AG04450 (cell line): ENCODE measurements around the gene RAPGEF1. TPM values are rescaled to one million over a fixed set of nuclear protein-coding genes. Genes with fewer than 3 reads are reported as not detected.

Experiments
- CTCF ChIA-PET: fragments of 300-600, 350-600 bp; formaldehyde crosslinking; extraction: SDS; loops from one replicate; lab custom pipeline; 2022; ENCODE audit warnings: antibody characterized with exemption, inconsistent platforms; lab: Charles Lee
- POLR2A ChIA-PET: fragments of 350-600 bp; formaldehyde crosslinking; extraction: SDS; loops from one replicate; lab custom pipeline; 2021; ENCODE audit warnings: antibody characterized with exemption, inconsistent platforms; lab: Yijun Ruan, JAX
- DNase-seq: peaks from one replicate; pipeline ENCODE4 v3.0.0-alpha.2; 2011; ENCODE audit warnings: low read depth, low spot score
- H3K27ac ChIP-seq: one replicate; pipeline ENCODE4 v1.5.1; 2012; ENCODE audit warnings: low read depth, low read length, control low read depth
- H3K27me3 ChIP-seq: one replicate; pipeline ENCODE4 v1.6.0; 2012; ENCODE audit warnings: low read length; ENCODE audit not compliant: control insufficient read depth, insufficient read depth
- H3K4me3 ChIP-seq: 2 replicates; pipeline ENCODE4 v1.5.1; 2011; ENCODE audit warnings: mild to moderate bottlenecking, low read depth, low read length, control low read depth
- H3K9me3 ChIP-seq: 2 replicates; pipeline ENCODE4 v1.5.1; 2012; ENCODE audit warnings: low read length; ENCODE audit not compliant: control insufficient read depth, insufficient read depth
- polyA plus RNA-seq: library from polyadenylated mRNA; depleted of rRNA; stranded (reverse); fragments of >200 nt; gene quantifications from 2 replicates; pipeline ENCODE4 v1.2.3, GENCODE V29; 2011
- TF ChIP-seq, protein P1 (sequence below): IDR thresholded peaks from 2 replicates; pipeline ENCODE4 v1.5.1; 2011; ENCODE audit warnings: low read depth, low read length, control low read depth, inconsistent platforms

The RAPGEF1 gene
- polyA plus RNA-seq, 1 experiment = 27.6 TPM

DNA sequence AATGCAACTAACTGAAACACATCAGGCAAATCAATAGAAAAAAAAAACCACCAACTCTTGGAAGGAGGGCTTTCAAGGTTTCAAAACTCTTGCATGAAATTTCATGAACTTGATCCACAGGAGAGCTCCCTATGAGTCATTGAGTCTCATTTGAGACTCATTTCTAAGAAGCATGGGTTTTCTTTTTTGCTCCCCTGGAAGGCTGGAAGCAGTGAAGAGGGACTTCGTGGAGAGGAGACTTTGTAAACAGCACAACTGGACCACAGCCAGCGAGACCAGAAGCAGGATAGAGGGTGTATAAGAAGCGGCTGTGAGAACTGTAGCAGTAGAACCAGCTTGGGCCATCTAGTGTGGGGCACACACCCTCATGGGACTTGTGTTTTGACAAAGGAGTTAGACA lies 41.2 kb upstream of the RAPGEF1 start:
- POLR2A ChIA-PET = no interaction called here

DNA sequence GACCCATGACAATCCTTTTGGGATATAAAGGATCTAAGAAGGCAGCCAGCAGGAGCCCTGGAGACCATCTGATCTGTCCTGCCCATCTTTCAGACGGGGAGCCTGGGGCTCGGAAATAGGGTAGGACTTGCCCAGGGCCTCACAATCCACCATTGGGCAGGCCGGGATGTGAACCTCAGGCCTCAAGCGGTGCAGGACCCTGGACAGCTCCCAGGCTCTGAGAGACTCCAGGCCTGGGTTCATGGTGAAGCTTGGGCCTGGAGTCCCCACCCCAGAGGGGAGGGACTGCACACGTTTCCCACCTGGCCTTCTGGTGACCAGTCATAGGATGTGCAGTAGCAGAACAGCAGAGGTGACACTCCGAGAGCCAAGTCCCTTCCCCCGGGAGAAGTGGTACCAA lies 36.6 kb upstream of the RAPGEF1 start:
- peaks cover 12% of the 10 kb centered on the region for H3K27me3 ChIP-seq
- H3K9me3 ChIP-seq = no peaks in the 10 kb centered on the region; the same call in none of the 2 replicates
- DNase-seq = peak; percentile 10
- no peak overlapping the region for H3K27ac ChIP-seq
- ChIA-PET POLR2A (no interaction called here), CTCF (no interaction called here)
- TF ChIP-seq, protein P1, sequence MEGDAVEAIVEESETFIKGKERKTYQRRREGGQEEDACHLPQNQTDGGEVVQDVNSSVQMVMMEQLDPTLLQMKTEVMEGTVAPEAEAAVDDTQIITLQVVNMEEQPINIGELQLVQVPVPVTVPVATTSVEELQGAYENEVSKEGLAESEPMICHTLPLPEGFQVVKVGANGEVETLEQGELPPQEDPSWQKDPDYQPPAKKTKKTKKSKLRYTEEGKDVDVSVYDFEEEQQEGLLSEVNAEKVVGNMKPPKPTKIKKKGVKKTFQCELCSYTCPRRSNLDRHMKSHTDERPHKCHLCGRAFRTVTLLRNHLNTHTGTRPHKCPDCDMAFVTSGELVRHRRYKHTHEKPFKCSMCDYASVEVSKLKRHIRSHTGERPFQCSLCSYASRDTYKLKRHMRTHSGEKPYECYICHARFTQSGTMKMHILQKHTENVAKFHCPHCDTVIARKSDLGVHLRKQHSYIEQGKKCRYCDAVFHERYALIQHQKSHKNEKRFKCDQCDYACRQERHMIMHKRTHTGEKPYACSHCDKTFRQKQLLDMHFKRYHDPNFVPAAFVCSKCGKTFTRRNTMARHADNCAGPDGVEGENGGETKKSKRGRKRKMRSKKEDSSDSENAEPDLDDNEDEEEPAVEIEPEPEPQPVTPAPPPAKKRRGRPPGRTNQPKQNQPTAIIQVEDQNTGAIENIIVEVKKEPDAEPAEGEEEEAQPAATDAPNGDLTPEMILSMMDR = no peak
- H3K4me3 ChIP-seq = no peak overlapping the region

More for the DNA sequence above, 41.2 kb upstream of the RAPGEF1 start:
- peaks cover 4% of the 10 kb centered on the region; the same call in 1 of the 2 replicates for H3K9me3 ChIP-seq
- no peak overlapping the region for H3K27ac ChIP-seq
- TF ChIP-seq, protein P1 = no peak
- no peak overlapping the region for H3K4me3 ChIP-seq
- peaks cover 22% of the 10 kb centered on the region for H3K27me3 ChIP-seq
- CTCF ChIA-PET = no interaction called here
- no peak for DNase-seq

DNA sequence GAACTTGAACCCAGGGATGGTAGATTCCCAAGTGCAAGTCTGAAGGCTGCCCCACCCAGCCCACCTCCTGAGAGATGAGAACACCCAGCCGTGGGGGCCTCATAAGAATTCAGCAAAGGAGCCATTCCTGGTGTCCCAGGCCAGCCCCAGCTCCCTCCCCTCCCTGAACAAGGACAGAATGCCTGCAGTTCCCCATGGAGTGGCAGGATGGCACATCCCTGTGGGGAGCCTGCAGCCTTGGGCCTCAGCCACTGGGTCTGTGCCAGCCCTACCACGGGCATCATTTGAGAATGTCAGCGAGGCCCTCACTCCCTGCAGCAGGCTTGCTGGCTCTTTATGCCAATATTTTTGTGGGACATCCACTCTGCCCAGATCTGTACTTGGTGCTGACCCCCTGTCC lies 36.2 kb upstream of the RAPGEF1 start:
- no peak overlapping the region for H3K4me3 ChIP-seq
- DNase-seq = no peak
- TF ChIP-seq, protein P1 = no peak
- H3K27me3 ChIP-seq = peaks cover 12% of the 10 kb centered on the region
- ChIA-PET POLR2A (no interaction called here), CTCF (no interaction called here)
- H3K27ac ChIP-seq = no peak overlapping the region
- no peaks in the 10 kb centered on the region; the same call in none of the 2 replicates for H3K9me3 ChIP-seq

DNA sequence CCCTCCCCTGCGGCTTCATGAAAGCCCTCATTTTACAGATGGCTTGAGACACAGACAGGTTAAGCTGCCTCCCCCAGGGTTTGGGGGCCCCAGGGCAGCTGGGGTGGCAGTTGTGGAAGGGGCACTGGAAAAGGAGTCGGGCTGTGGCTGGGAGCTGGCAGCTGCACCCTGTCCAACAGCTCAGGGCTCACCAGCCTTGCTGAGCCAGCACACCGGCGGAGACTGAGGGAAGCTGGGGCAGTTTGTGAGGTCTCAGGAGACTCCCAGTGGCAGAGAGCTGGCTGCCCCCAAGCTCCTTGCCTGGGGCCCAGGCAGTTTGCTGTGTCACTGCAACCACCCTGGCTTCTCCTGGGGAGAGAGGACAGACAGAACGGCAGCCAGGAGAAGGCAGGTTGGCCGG lies 34.8 kb upstream of the RAPGEF1 start:
- POLR2A ChIA-PET = no interaction called here
- Histone ChIP-seq H3K9me3 (no peaks in the 10 kb centered on the region; the same call in none of the 2 replicates), H3K4me3 (no peak overlapping the region), H3K27ac (no peak overlapping the region), H3K27me3 (peaks cover 15% of the 10 kb centered on the region)
- CTCF ChIA-PET = interaction anchor here (1.4 kb wide), 1 partner anchor 12 kb away, joined by 4 read pairs; no protein-coding TSS in a partner anchor
- DNase-seq = no peak
- TF ChIP-seq, protein P1 = no peak

DNA sequence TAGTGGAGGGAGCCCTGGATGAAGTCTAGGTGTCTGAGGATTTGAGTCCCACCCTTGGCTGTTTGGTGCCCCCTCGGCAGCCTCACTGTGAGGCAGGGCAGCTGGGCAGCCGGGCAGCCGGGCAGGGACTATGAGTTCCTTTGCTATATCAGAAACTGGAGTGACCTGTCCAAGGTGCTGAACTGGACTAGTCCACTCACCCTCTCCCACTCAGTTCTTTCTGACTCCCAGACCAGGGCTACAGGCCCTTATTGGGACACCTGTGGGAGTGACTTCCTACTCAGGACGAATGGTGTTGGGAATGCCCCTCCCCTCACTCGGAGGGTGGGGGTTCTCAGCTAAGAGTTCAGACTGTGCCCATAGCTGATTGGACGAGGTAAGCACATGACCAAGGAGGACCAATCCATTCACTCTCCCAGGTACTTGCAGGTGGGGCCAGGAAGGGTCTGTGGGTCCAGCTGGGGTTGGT lies 34.1 kb upstream of the RAPGEF1 start:
- H3K27ac ChIP-seq = no peak overlapping the region
- H3K4me3 ChIP-seq = no peak overlapping the region
- H3K9me3 ChIP-seq = no peaks in the 10 kb centered on the region; the same call in none of the 2 replicates
- peak; percentile 32 for DNase-seq
- CTCF ChIA-PET = no interaction called here
- TF ChIP-seq, protein P1 = no peak
- H3K27me3 ChIP-seq = peaks cover 15% of the 10 kb centered on the region
- POLR2A ChIA-PET = no interaction called here
